IMR-90 (cell line): Measurements from ENCODE around the gene ADGRG2. TPM values are rescaled to one million over a fixed set of nuclear protein-coding genes. Genes with fewer than 3 reads are reported as not detected.

Experiments
- ATAC-seq: fragments of 200-7000 bp; cut with Tn5 transposase; 2 replicates; pipeline ENCODE4 v1.9.1; 2020; ENCODE audit warnings: low read depth, mild to moderate bottlenecking, moderate library complexity
- BruUV-seq: library from RNA; stranded (reverse); fragments of 400-500 nt; replicated peaks from 2 replicates; lab custom pipeline; 2021; lab: Mats Ljungman, UMichigan
- CTCF ChIA-PET: fragments of 300-600 bp; formaldehyde crosslinking; extraction: SDS; loops from one replicate; lab custom pipeline; 2021; ENCODE audit warnings: antibody characterized with exemption; lab: Yijun Ruan, JAX
- POLR2A ChIA-PET: fragments of 300-600 bp; sonication (Branson Sonifier 250); formaldehyde crosslinking; loops from one replicate; lab custom pipeline; 2022; ENCODE audit warnings: antibody characterized with exemption; ENCODE audit not compliant: unreplicated experiment; lab: Charles Lee
- DNase-seq: peaks from one replicate; pipeline ENCODE4 v3.0.0; 2013
- H2AFZ ChIP-seq: replicated peaks from 2 replicates; pipeline ENCODE3; 2013; ENCODE audit warnings: low read length, mild to moderate bottlenecking; ENCODE audit not compliant: poor library complexity
- H2AK5ac ChIP-seq: 2 replicates; pipeline ENCODE4 v1.6.1; 2013; ENCODE audit warnings: low read depth, low read length, inconsistent platforms
- H2AK9ac ChIP-seq: replicated peaks from 2 replicates; pipeline ENCODE3; 2013; ENCODE audit warnings: mild to moderate bottlenecking, low read depth, low read length, moderate library complexity; ENCODE audit not compliant: poor library complexity
- H2BK120ac ChIP-seq: 2 replicates; pipeline ENCODE4 v1.6.1; 2013; ENCODE audit warnings: low read depth, low read length, inconsistent platforms
- H2BK15ac ChIP-seq: 3 replicates; pipeline ENCODE4 v1.6.1; 2013; ENCODE audit warnings: low read depth, low read length, inconsistent platforms
- H2BK20ac ChIP-seq: 2 replicates; pipeline ENCODE4 v1.6.1; 2013; ENCODE audit warnings: low read depth, mild to moderate bottlenecking, inconsistent platforms, low read length, moderate library complexity
- H2BK5ac ChIP-seq: 2 replicates; pipeline ENCODE4 v1.6.1; 2013; ENCODE audit warnings: mild to moderate bottlenecking, low read depth, low read length, inconsistent platforms; ENCODE audit not compliant: poor library complexity, severe bottlenecking
- H3K14ac ChIP-seq: replicated peaks from 2 replicates; pipeline ENCODE4 v1.6.1; 2013; ENCODE audit warnings: low read depth, low read length, inconsistent platforms
- H3K18ac ChIP-seq: 2 replicates; pipeline ENCODE4 v1.6.1; 2013; ENCODE audit warnings: low read depth, low read length, control low read depth
- H3K23ac ChIP-seq: 2 replicates; pipeline ENCODE4 v1.6.1; 2013; ENCODE audit warnings: low read depth, low read length, inconsistent platforms
- H3K27ac ChIP-seq: 2 replicates; pipeline ENCODE4 v1.5.1; 2013; ENCODE audit warnings: mild to moderate bottlenecking, control low read depth, low read length; ENCODE audit not compliant: insufficient read depth
- H3K27me3 ChIP-seq: 2 replicates; pipeline ENCODE4 v1.6.1; 2013; ENCODE audit warnings: low read length; ENCODE audit not compliant: control insufficient read depth, insufficient read depth
- H3K36me3 ChIP-seq: 2 replicates; pipeline ENCODE4 v1.6.1; 2013; ENCODE audit warnings: low read length, mixed read lengths; ENCODE audit not compliant: control insufficient read depth, insufficient read depth
- H3K4ac ChIP-seq: 2 replicates; pipeline ENCODE4 v1.6.1; 2013; ENCODE audit warnings: low read depth, low read length, inconsistent platforms
- H3K4me1 ChIP-seq: 2 replicates; pipeline ENCODE4 v1.6.1; 2013; ENCODE audit warnings: low read length, mixed read lengths; ENCODE audit not compliant: control insufficient read depth, insufficient read depth
- H3K4me2 ChIP-seq: 2 replicates; pipeline ENCODE4 v1.6.1; 2013; ENCODE audit warnings: low read depth, mild to moderate bottlenecking, control low read depth, low read length, moderate library complexity
- H3K4me3 ChIP-seq: 2 replicates; pipeline ENCODE4 v1.5.1; 2013; ENCODE audit warnings: low read depth, mild to moderate bottlenecking, control low read depth, low read length, moderate library complexity; ENCODE audit not compliant: insufficient read depth
- H3K56ac ChIP-seq: 2 replicates; pipeline ENCODE4 v1.6.1; 2013; ENCODE audit warnings: low read length, inconsistent platforms; ENCODE audit not compliant: insufficient read depth; ENCODE audit errors: extremely low read depth
- H3K79me1 ChIP-seq, 2 experiments: 2 replicates each; pipeline ENCODE4 v1.6.1; 2013; ENCODE audit warnings: low read length in 2 of 2, inconsistent platforms in 1 of 2, low read depth in 1 of 2
- H3K9ac ChIP-seq: 2 replicates; pipeline ENCODE4 v1.6.1; 2013; ENCODE audit warnings: low read depth, low read length, control low read depth
- H3K9me1 ChIP-seq: 2 replicates; pipeline ENCODE4 v1.6.1; 2013; ENCODE audit warnings: low read length, inconsistent platforms; ENCODE audit not compliant: insufficient read depth
- H3K9me3 ChIP-seq: 2 replicates; pipeline ENCODE4 v1.6.1; 2013; ENCODE audit warnings: low read length; ENCODE audit not compliant: control insufficient read depth, insufficient read depth
- H4K20me1 ChIP-seq: 2 replicates; pipeline ENCODE4 v1.6.1; 2013; ENCODE audit warnings: low read length, inconsistent platforms; ENCODE audit not compliant: insufficient read depth
- H4K5ac ChIP-seq: 2 replicates; pipeline ENCODE4 v1.6.1; 2013; ENCODE audit warnings: mild to moderate bottlenecking, low read depth, low read length, control low read depth
- H4K8ac ChIP-seq, 2 experiments: 2 replicates each; pipeline ENCODE4 v1.6.1; 2013; ENCODE audit warnings: low read depth in 2 of 2, low read length in 2 of 2, control low read depth in 1 of 2, inconsistent platforms in 1 of 2
- H4K91ac ChIP-seq: 2 replicates; pipeline ENCODE4 v1.6.1; 2013; ENCODE audit warnings: low read depth, low read length, inconsistent platforms; ENCODE audit not compliant: insufficient read depth
- BHLHE40 ChIP-seq: fragments of 150-350 bp; IDR thresholded peaks from 2 replicates; pipeline ENCODE4 v1.6.1; 2016; ENCODE audit warnings: mild to moderate bottlenecking, low read depth, low read length
- CEBPB ChIP-seq: IDR thresholded peaks from 2 replicates; pipeline ENCODE4 v1.6.1; 2012; ENCODE audit warnings: low read depth, low read length, improper control_type of control experiment
- CHD1 ChIP-seq: IDR thresholded peaks from 2 replicates; pipeline ENCODE4 v1.6.1; 2012; ENCODE audit warnings: low read depth, low read length, improper control_type of control experiment
- MAFK ChIP-seq: IDR thresholded peaks from 2 replicates; pipeline ENCODE4 v1.6.1; 2012; ENCODE audit warnings: low read depth, low read length, improper control_type of control experiment
- MAZ ChIP-seq: IDR thresholded peaks from 2 replicates; pipeline ENCODE4 v1.6.1; 2012; ENCODE audit warnings: low read depth, mild to moderate bottlenecking, low read length, improper control_type of control experiment, moderate library complexity, borderline replicate concordance
- MXI1 ChIP-seq: IDR thresholded peaks from 2 replicates; pipeline ENCODE4 v1.6.1; 2012; ENCODE audit warnings: low read depth, mild to moderate bottlenecking, low read length, moderate library complexity, borderline replicate concordance
- NFE2L2 ChIP-seq: fragments of 150-350 bp; IDR thresholded peaks from 2 replicates; pipeline ENCODE4 v1.6.1; 2016; ENCODE audit warnings: low read depth, mild to moderate bottlenecking, low read length
- POLR2A ChIP-seq: IDR thresholded peaks from 2 replicates; pipeline ENCODE4 v1.6.1; 2012; ENCODE audit warnings: mild to moderate bottlenecking, low read depth, low read length
- RAD21 ChIP-seq: IDR thresholded peaks from 2 replicates; pipeline ENCODE4 v1.6.1; 2012; ENCODE audit warnings: low read length, improper control_type of control experiment
- RCOR1 ChIP-seq: IDR thresholded peaks from 2 replicates; pipeline ENCODE4 v1.6.1; 2012; ENCODE audit warnings: mild to moderate bottlenecking, low read length, improper control_type of control experiment; ENCODE audit not compliant: insufficient replicate concordance
- RFX5 ChIP-seq: IDR thresholded peaks from 2 replicates; pipeline ENCODE4 v1.8.0; 2012; ENCODE audit warnings: low read depth, mild to moderate bottlenecking, low read length, moderate library complexity
- SMC3 ChIP-seq: fragments of 150-350 bp; IDR thresholded peaks from 2 replicates; pipeline ENCODE4 v1.6.1; 2016; ENCODE audit warnings: low read depth, mild to moderate bottlenecking, antibody characterized with exemption, low read length, moderate library complexity
- USF2 ChIP-seq: fragments of 150-350 bp; IDR thresholded peaks from 2 replicates; pipeline ENCODE4 v1.6.1; 2017; ENCODE audit warnings: mild to moderate bottlenecking, antibody characterized with exemption, low read length, low read depth
- WGBS, 2 experiments: methylation state at CpG; one replicate each; pipeline versions ENCODE4 v1.1.5 to v1.1.7; 2013; ENCODE audit warnings: missing lambda C conversion rate in 2 of 2; ENCODE audit not compliant: insufficient read length in 1 of 2; ENCODE audit errors: extremely low coverage in 2 of 2; 5-methylcytosine and 5-hydroxymethylcytosine counted together
- dilution Hi-C: fragments of 300-500 bp; cut with HindIII; formaldehyde crosslinking; loops from one replicate; pipeline ENCODE4 v1.14.3; 2018; ENCODE audit warnings: low sequenced_read_pairs; ENCODE audit not compliant: unreplicated experiment
- in situ Hi-C: fragments of 300-500 bp; cut with MboI; formaldehyde crosslinking; loops from 3 replicates; pipeline ENCODE4 v1.14.3; 2019; ENCODE audit warnings: low sequenced_read_pairs, inconsistent platforms, mixed read lengths
- intact Hi-C: fragments of 100-400 bp; cut with micrococcal nuclease; formaldehyde crosslinking; loops from 2 replicates; pipeline ENCODE4 v1.10.0; 2022
- polyA plus RNA-seq, 3 experiments: library from polyadenylated mRNA; depleted of rRNA; stranded (reverse); fragments of >200 nt; gene quantifications; 2 replicates each; pipeline ENCODE4 v1.2.3, GENCODE V29; 2012; ENCODE audit warnings: low replicate concordance in 1 of 3
- total RNA-seq: library from RNA; depleted of rRNA; stranded (reverse); fragments of >200 nt; gene quantifications from 2 replicates; pipeline ENCODE4 v1.2.3, GENCODE V29; 2012

Gene ADGRG2
- total and polyA plus RNA-seq, 2 of the 4 experiments (the other 2 are of a cell fraction): under 0.01 to 0.07 TPM

GRCh38 chrX:19028560-19028959 lies 93.7 kb downstream of the ADGRG2 start:
- no peaks in the 10 kb centered on the region for H3K79me1 ChIP-seq
- no peaks in the 10 kb centered on the region for H4K20me1 ChIP-seq
- no peak overlapping the region for H4K8ac ChIP-seq
- H3K9me3 ChIP-seq: no peaks in the 10 kb centered on the region
- no peak overlapping the region for H3K4me3 ChIP-seq
- no peak overlapping the region for H3K4me2 ChIP-seq
- no peak overlapping the region for H4K91ac ChIP-seq
- CTCF ChIA-PET: interaction anchor here (1.0 to 1.6 kb wide), 2 partner anchors 10 to 11 kb away, joined by 3 to 8 read pairs; no protein-coding TSS in a partner anchor
- H3K14ac ChIP-seq: no peak overlapping the region
- no peak overlapping the region for H3K9ac ChIP-seq
- POLR2A ChIA-PET: no interaction called here
- in situ Hi-C loops (no loop called here), dilution Hi-C loops (no loop called here), intact Hi-C loops (no loop called here)
- no peak overlapping the region for H2BK120ac ChIP-seq
- no peak for DNase-seq
- H3K27me3 ChIP-seq: no peaks in the 10 kb centered on the region
- no peak overlapping the region for H4K5ac ChIP-seq
- H3K9me1 ChIP-seq: no peaks in the 10 kb centered on the region
- no peak overlapping the region for H3K56ac ChIP-seq
- H3K18ac ChIP-seq: no peak overlapping the region
- no peak for ATAC-seq
- no peak overlapping the region for H2AFZ ChIP-seq
- TF ChIP-seq USF2: no peak
- TF ChIP-seq MAZ: no peak
- no peak for TF ChIP-seq POLR2A
- TF ChIP-seq MXI1: no peak
- TF ChIP-seq BHLHE40: no peak
- no peak for TF ChIP-seq CHD1
- TF ChIP-seq RFX5: no peak
- no peak for TF ChIP-seq RAD21
- TF ChIP-seq NFE2L2: no peak
- no peak for TF ChIP-seq SMC3
- no peak for TF ChIP-seq MAFK
- no peak for TF ChIP-seq RCOR1
- no peak for TF ChIP-seq CEBPB
- H2BK20ac ChIP-seq: no peak overlapping the region
- H2AK9ac ChIP-seq: no peak overlapping the region
- BruUV-seq: no TSS peak
- H3K23ac ChIP-seq: no peak overlapping the region
- H3K27ac ChIP-seq: no peak overlapping the region
- H2BK5ac ChIP-seq: no peak overlapping the region
- no peak overlapping the region for H3K4ac ChIP-seq
- H2BK15ac ChIP-seq: no peak overlapping the region
- no peaks in the 10 kb centered on the region for H3K36me3 ChIP-seq
- WGBS, 2 experiments: 97% methylated on average over 3 of the region's 6 CpGs; no CpG with 5 or more reads in 1 of the 2 experiments
- H3K4me1 ChIP-seq: no peaks in the 10 kb centered on the region
- no peak overlapping the region for H2AK5ac ChIP-seq
